Suprapubic skin (tissue), 4 donors: ENCODE data around the gene SELE. TPM values are rescaled to one million over a fixed set of nuclear protein-coding genes. Genes with fewer than 3 reads are reported as not detected.

Source experiments
- DNase-seq, 2 donors: peaks; one replicate each; pipeline ENCODE4 v3.0.0-alpha.2; 2019; ENCODE audit warnings: low spot score in 2 of 2
- H3K27ac ChIP-seq: fragments of 200-600 bp; sonication (generic); one replicate; pipeline ENCODE4 v1.5.1; 2019
- H3K27me3 ChIP-seq: fragments of 200-600 bp; sonication (generic); one replicate; pipeline ENCODE4 v1.5.1; 2019
- H3K36me3 ChIP-seq: fragments of 200-600 bp; sonication (generic); one replicate; pipeline ENCODE4 v1.5.1; 2019
- H3K4me1 ChIP-seq: fragments of 200-600 bp; sonication (generic); one replicate; pipeline ENCODE4 v1.5.1; 2019
- H3K4me3 ChIP-seq: fragments of 200-600 bp; sonication (generic); one replicate; pipeline ENCODE4 v1.5.1; 2019; ENCODE audit warnings: mild to moderate bottlenecking
- H3K9me3 ChIP-seq: fragments of 200-600 bp; sonication (generic); one replicate; pipeline ENCODE4 v1.5.1; 2019
- EP300 ChIP-seq: sonication (generic); formaldehyde crosslinking; IDR thresholded peaks from one replicate; pipeline ENCODE4 v1.6.1; 2017; ENCODE audit warnings: antibody characterized with exemption
- POLR2A ChIP-seq, 2 donors: fragments of 450-650 bp; IDR thresholded peaks; one replicate each; pipeline ENCODE4 v1.6.1; 2017; ENCODE audit warnings: antibody characterized with exemption in 2 of 2, mild to moderate bottlenecking in 2 of 2, moderate library complexity in 2 of 2
- POLR2AphosphoS5 ChIP-seq, 3 donors: sonication (generic); formaldehyde crosslinking; IDR thresholded peaks; one replicate each; pipeline ENCODE4 v1.6.1; 2017; ENCODE audit warnings: antibody characterized with exemption in 3 of 3
- WGBS: methylation state at CpG from one replicate; pipeline ENCODE4 v1.1.5; 2018; 5-methylcytosine and 5-hydroxymethylcytosine counted together
- total RNA-seq, 4 donors: library from RNA; depleted of rRNA; stranded (reverse); fragments of >200 nt; gene quantifications; one replicate each; pipeline ENCODE4 v1.1.0, GENCODE V29; 2016
- TF ChIP-seq, protein P1 (sequence below), 2 donors: fragments of 200-600 bp in 1 of 2; fragments of 450-650 bp in 1 of 2; sonication (generic) in 1 of 2; IDR thresholded peaks; one replicate each; pipeline ENCODE4 v1.5.1; 2016 to 2019; ENCODE audit warnings: antibody characterized with exemption in 2 of 2, mild to moderate bottlenecking in 1 of 2, moderate library complexity in 1 of 2

Gene SELE
- total RNA-seq, 4 donors from 2014 or later, result 0.32 to 3.3 (median 2.3) TPM

DNA sequence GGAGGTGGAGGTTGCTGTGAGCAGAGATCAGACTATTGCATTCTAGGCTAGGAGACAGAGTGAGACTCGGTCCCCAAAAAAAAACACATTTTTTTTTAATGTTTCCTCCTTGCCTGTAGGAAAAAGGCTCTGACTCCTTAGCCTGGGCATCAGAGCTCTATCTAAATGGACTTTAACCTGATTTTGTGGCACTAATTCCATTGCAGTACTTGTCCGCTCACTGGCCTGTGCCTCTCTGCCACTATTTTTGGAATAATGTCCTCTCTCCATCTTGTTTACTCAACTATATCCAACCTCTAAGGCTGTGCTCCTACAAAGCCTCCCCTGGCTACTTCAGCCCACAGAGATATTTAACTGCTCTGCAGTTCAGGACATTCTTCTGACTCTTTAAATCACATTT lies 34.3 kb upstream of the SELE start:
- DNase-seq, result no peak
- TF ChIP-seq POLR2AphosphoS5 (IDR thresholded peaks at IDR 0.05) (no peak), POLR2A (IDR thresholded peaks at IDR 0.05) (no peak), EP300 (no peak)
- TF ChIP-seq, protein P1, sequence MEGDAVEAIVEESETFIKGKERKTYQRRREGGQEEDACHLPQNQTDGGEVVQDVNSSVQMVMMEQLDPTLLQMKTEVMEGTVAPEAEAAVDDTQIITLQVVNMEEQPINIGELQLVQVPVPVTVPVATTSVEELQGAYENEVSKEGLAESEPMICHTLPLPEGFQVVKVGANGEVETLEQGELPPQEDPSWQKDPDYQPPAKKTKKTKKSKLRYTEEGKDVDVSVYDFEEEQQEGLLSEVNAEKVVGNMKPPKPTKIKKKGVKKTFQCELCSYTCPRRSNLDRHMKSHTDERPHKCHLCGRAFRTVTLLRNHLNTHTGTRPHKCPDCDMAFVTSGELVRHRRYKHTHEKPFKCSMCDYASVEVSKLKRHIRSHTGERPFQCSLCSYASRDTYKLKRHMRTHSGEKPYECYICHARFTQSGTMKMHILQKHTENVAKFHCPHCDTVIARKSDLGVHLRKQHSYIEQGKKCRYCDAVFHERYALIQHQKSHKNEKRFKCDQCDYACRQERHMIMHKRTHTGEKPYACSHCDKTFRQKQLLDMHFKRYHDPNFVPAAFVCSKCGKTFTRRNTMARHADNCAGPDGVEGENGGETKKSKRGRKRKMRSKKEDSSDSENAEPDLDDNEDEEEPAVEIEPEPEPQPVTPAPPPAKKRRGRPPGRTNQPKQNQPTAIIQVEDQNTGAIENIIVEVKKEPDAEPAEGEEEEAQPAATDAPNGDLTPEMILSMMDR (IDR thresholded peaks at IDR 0.05), result no peak
- H3K27me3 ChIP-seq, result no peaks in the 10 kb centered on the region
- H3K4me1 ChIP-seq, result no peaks in the 10 kb centered on the region
- WGBS, result 94% methylated on average over 2 of the region's 2 CpGs
- no peak overlapping the region for H3K4me3 ChIP-seq
- H3K9me3 ChIP-seq, result no peaks in the 10 kb centered on the region
- H3K27ac ChIP-seq, result no peak overlapping the region
- H3K36me3 ChIP-seq, result no peaks in the 10 kb centered on the region

DNA sequence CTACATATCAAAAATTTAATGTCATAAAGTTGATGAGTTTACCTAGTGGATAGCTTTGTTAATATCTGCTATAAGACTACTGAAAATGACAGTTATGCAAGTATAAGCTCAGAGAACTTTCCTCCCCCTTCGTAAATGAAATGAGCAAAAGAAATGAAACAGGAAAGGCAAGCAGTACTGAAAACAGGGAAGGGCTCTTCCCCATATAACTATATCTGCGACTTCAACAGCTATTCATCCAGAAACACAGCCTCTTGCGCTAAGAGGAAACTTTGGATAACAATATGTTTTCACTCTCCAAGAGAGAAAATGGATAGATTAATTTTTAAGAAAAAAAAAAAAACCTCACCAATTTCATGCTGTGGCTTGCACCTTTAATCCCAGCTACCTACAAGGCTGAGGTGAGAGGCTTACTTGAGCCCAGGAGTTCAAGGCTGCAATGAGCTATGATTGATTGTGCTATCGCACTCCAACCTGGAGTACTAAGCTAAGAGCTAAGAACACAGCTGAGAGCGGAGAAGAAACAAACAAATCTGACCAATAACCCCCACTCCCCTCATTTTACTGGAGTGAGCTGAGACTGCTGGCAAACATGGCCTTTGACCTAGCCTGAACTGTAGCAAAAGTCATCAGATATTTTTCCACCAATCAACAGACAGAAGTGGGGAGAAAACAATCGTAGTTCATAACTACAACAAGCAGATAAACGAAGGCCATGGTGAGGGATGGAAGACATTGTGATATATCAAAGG lies 31.9 kb upstream of the SELE start:
- H3K27me3 ChIP-seq, result no peaks in the 10 kb centered on the region
- TF ChIP-seq, protein P1 (IDR thresholded peaks at IDR 0.05), result no peak
- TF ChIP-seq POLR2A (IDR thresholded peaks at IDR 0.05) (no peak), EP300 (no peak), POLR2AphosphoS5 (IDR thresholded peaks at IDR 0.05) (no peak)
- H3K4me3 ChIP-seq, result no peak overlapping the region
- H3K9me3 ChIP-seq, result no peaks in the 10 kb centered on the region
- H3K27ac ChIP-seq, result no peak overlapping the region
- DNase-seq, result no peak
- WGBS, result 83% methylated on average over 7 of the region's 7 CpGs
- no peaks in the 10 kb centered on the region for H3K36me3 ChIP-seq
- no peaks in the 10 kb centered on the region for H3K4me1 ChIP-seq

DNA sequence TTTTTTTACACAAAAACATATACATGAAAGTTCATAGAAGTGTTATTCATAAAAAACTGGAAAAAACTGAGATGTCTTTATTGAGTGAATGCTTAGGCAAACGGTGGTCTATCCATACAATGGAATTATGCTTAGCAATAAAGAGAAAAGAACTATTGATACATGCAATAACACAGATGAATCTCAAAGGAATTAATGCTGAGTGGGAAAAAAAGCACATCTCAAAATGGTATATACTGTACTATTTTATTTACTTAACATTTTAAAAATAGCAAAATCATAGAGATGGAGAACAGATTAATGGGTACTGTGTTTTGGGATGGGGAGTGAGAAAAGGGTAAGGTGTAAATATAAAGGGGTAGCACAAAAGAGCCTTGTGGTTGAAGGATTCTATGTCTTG lies 31.0 kb upstream of the SELE start:
- H3K36me3 ChIP-seq, result no peaks in the 10 kb centered on the region
- TF ChIP-seq, protein P1 (IDR thresholded peaks at IDR 0.05), result no peak
- no peak for TF ChIP-seq EP300
- no peak for TF ChIP-seq POLR2A (IDR thresholded peaks at IDR 0.05)
- no peak for TF ChIP-seq POLR2AphosphoS5 (IDR thresholded peaks at IDR 0.05)
- H3K27me3 ChIP-seq, result no peaks in the 10 kb centered on the region
- H3K9me3 ChIP-seq, result no peaks in the 10 kb centered on the region
- no peak for DNase-seq
- H3K27ac ChIP-seq, result no peak overlapping the region
- H3K4me1 ChIP-seq, result no peaks in the 10 kb centered on the region
- 71% methylated on average over 1 of the region's 1 CpG for WGBS
- H3K4me3 ChIP-seq, result no peak overlapping the region

DNA sequence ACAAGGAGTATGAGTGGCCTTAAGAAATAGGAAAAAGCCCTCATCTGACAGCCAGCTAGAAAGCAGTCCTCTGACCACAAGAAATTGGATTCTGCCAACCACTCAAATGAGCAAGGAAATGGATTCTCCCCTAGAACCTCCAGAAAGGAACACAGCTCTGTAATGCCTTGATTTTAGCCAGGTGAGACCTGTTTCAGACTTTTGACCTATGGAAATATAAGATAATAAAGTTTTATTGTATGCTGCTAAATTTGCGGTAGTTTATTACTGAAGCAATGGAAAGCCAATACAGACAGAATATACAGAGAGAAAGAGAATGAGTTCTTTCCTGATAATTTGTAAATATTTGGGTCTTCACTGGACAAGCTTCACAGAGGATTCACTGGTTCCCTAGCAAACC lies 28.8 kb upstream of the SELE start:
- DNase-seq, result no peak
- no peaks in the 10 kb centered on the region for H3K36me3 ChIP-seq
- WGBS, result 96% methylated on average over 1 of the region's 1 CpG
- no peak overlapping the region for H3K27ac ChIP-seq
- no peaks in the 10 kb centered on the region for H3K9me3 ChIP-seq
- H3K4me1 ChIP-seq, result no peaks in the 10 kb centered on the region
- TF ChIP-seq POLR2AphosphoS5 (IDR thresholded peaks at IDR 0.05), result no peak
- TF ChIP-seq EP300, result no peak
- TF ChIP-seq POLR2A (IDR thresholded peaks at IDR 0.05), result no peak
- TF ChIP-seq, protein P1 (IDR thresholded peaks at IDR 0.05), result no peak
- H3K27me3 ChIP-seq, result no peaks in the 10 kb centered on the region
- H3K4me3 ChIP-seq, result no peak overlapping the region

DNA sequence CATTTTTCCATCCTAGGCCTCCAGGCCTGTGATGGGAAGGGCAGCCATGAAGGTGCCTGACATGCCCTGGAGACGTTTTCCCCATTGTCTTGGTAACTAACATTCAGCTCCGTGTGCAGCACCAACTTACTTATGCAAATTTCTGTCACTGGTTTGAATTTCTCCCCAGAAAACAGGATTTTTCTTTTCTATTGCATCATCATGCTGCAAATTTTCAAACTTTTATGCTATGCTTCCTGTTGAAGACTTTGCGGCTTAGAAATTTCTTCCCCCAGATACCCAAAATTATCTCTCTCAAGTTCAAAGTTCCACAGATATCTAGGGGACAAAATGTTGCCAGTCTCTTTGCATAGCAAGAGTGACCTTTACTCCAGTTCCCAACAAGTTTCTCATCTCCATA lies 25.2 kb upstream of the SELE start:
- DNase-seq, result no peak
- H3K4me1 ChIP-seq, result no peaks in the 10 kb centered on the region
- no peak overlapping the region for H3K4me3 ChIP-seq
- H3K36me3 ChIP-seq, result no peaks in the 10 kb centered on the region
- no peak overlapping the region for H3K27ac ChIP-seq
- TF ChIP-seq EP300 (no peak), POLR2A (IDR thresholded peaks at IDR 0.05) (no peak), POLR2AphosphoS5 (IDR thresholded peaks at IDR 0.05) (no peak)
- TF ChIP-seq, protein P1 (IDR thresholded peaks at IDR 0.05), result no peak
- WGBS, result 81% methylated on average over 3 of the region's 3 CpGs
- H3K27me3 ChIP-seq, result peaks cover 11% of the 10 kb centered on the region
- no peaks in the 10 kb centered on the region for H3K9me3 ChIP-seq
